PC-3 (cell line): ENCODE data around the gene KIAA0930.

Experiments used
- CTCF ChIP-seq: fragments of 300-600 bp; sonication (generic); conservative IDR thresholded peaks from 2 replicates; pipeline ENCODE4 v1.5.1; 2017; ENCODE audit warnings: antibody characterized with exemption, low read depth, mild to moderate bottlenecking, low read length
- EZH2 ChIP-seq: fragments of 300-600 bp; sonication (generic); IDR thresholded peaks from one replicate; pipeline ENCODE4 v1.6.1; 2017; ENCODE audit warnings: antibody characterized with exemption, mild to moderate bottlenecking, low read length; ENCODE audit not compliant: unreplicated experiment
- EZH2phosphoT487 ChIP-seq: fragments of 300-600 bp; sonication (generic); IDR thresholded peaks from 2 replicates; pipeline ENCODE4 v1.6.1; 2018; ENCODE audit warnings: mild to moderate bottlenecking, antibody characterized with exemption, low read length, borderline replicate concordance

- no peak for TF ChIP-seq CTCF
- TF ChIP-seq EZH2, result no peak
- no peak for TF ChIP-seq EZH2phosphoT487
Measured at GRCh38 chr22:45284705-45285262, 44.1 kb upstream of the KIAA0930 start, which contains the start of gene UPK3A.
